Stimulated activated CD8-positive, alpha-beta memory T cell treated with anti-CD3 and anti-CD28 coated beads, Interleukin-4, amount 100 ng/mL, for 24 hours (primary cell): ENCODE measurements around the gene COG1.

Source experiments
- DNase-seq: peaks from one replicate; pipeline ENCODE4 v3.0.0-alpha.2; 2020; ENCODE audit warnings: low read depth

COG1 gene

GRCh38 chr17:73228748-73229236, 35.9 kb downstream of the COG1 start:
- DNase-seq = no peak

- DNase-seq = no peak
Measured at GRCh38 chr17:73230088-73230487, 37.2 kb downstream of the COG1 start.

GRCh38 chr17:73231395-73231794, 38.5 kb downstream of the COG1 start:
- DNase-seq = no peak

GRCh38 chr17:73231841-73232586, 39.2 kb downstream of the COG1 start:
- DNase-seq = peak; percentile 97

- DNase-seq = no peak
Measured at GRCh38 chr17:73232587-73233373, 39.9 kb downstream of the COG1 start.

- DNase-seq = no peak
Measured at GRCh38 chr17:73234736-73235135, 41.9 kb downstream of the COG1 start.

- DNase-seq = no peak
Measured at GRCh38 chr17:73237714-73238113, 44.9 kb downstream of the COG1 start.

- no peak for DNase-seq
Measured at GRCh38 chr17:73240561-73240960, 47.7 kb downstream of the COG1 start.

GRCh38 chr17:73247726-73248125, 54.9 kb downstream of the COG1 start:
- DNase-seq = no peak

GRCh38 chr17:73248532-73248931, 55.7 kb downstream of the COG1 start:
- no peak for DNase-seq

- no peak for DNase-seq
Measured at GRCh38 chr17:73249700-73250099, 56.8 kb downstream of the COG1 start.

- DNase-seq = no peak
Measured at GRCh38 chr17:73250851-73251640, 58.2 kb downstream of the COG1 start.

- DNase-seq = no peak
Measured at GRCh38 chr17:73251871-73252270, 59.0 kb downstream of the COG1 start.

- DNase-seq = peak; percentile 29
Measured at GRCh38 chr17:73255671-73256181, 62.9 kb downstream of the COG1 start.

- DNase-seq = no peak
Measured at GRCh38 chr17:73256220-73256619, 63.4 kb downstream of the COG1 start.

GRCh38 chr17:73257516-73257915, 64.7 kb downstream of the COG1 start:
- DNase-seq = no peak
